Measurements from ENCODE around the gene FKBP6.
"Not testable (repeated sequence)": the region's sequence is repeated elsewhere in the genome, so short reads cannot be mapped to it uniquely, and the experiment has no call there.

FKBP6 gene

DNA sequence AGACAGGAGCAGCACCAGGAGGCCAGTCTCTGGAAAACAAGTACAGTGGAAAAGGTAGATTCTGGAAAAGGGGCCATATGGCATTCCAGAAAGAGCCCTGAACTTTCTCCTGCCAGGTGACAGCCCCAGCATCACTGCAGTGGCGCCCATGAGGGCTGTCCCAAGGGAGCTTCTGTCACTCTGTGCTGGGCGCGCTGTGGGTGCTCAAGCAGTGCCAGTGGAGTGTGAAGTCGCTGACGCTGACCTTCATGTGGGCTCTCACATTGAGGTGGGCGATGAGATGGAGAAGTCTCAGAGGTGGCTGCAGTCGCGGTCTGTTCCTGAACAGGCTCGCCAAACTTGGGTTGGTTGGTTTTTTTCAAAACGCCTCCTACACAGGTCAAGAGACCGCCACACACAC lies 38.2 kb downstream of the FKBP6 start:
- in situ Hi-C loops (cut with HindIII; ENCODE audit: low pct_unique_long_range_greater_than_20kb, low sequenced_read_pairs), result no loop called here
- no peak for TF ChIP-seq JUND (IDR thresholded peaks at IDR 0.05; ENCODE audit: low read depth)
- no peak for DNase-seq (ENCODE audit: low read depth in 1 of 2, low spot score in 1 of 2)

DNA sequence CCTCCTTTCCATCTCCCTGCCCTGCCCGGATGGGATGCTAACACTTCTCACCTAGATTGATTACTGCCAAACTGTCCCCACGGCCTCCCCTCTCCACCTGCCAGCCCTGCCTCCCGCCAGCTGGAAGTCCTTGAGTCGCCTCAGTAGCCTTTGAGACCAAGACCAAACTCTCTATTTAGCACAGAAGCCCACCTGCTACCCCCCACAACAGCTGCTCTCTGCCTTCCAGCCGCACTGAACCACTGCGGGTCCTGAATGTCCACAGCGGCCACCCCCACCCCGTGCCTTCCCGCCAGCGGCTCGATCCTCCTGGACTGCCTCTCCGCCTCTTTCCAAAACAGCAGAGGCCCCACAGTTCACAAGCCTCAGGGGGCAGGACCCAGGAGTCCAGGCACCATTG lies 39.0 kb downstream of the FKBP6 start:
- TF ChIP-seq JUND (IDR thresholded peaks at IDR 0.05; ENCODE audit: low read depth), result no peak
- DNase-seq (ENCODE audit: low read depth in 1 of 2, low spot score in 1 of 2), result no peak
- in situ Hi-C loops (cut with HindIII; ENCODE audit: low pct_unique_long_range_greater_than_20kb, low sequenced_read_pairs), result no loop called here

GRCh38 chr7:73369009-73369408 lies 41.0 kb downstream of the FKBP6 start:
- no peak for TF ChIP-seq JUND (IDR thresholded peaks at IDR 0.05; ENCODE audit: low read depth)
- in situ Hi-C loops (cut with HindIII; ENCODE audit: low pct_unique_long_range_greater_than_20kb, low sequenced_read_pairs), result no loop called here
- no peak for DNase-seq (ENCODE audit: low read depth in 1 of 2, low spot score in 1 of 2)

DNA sequence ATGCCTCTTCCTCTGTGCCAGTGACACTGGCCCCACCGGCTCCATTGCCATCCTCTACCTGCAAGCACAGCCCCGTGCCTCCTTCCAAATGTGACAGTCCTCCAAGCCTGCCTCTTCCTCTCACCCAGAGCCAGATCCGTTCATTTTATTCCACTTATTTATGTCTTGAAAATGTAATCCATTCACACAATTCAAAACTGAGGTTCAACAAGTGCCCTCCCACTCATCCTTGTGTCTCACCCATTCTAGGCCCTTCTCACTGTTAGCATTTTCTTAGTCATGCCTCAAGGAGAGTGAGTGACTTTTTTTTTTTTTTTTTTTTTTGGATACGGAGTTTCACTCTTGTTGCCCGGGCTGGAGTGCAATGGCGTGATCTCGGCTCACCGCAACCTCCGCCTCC lies 41.7 kb downstream of the FKBP6 start:
- no peak for TF ChIP-seq JUND (IDR thresholded peaks at IDR 0.05; ENCODE audit: low read depth)
- in situ Hi-C loops (cut with HindIII; ENCODE audit: low pct_unique_long_range_greater_than_20kb, low sequenced_read_pairs), result no loop called here
- no peak for DNase-seq (ENCODE audit: low read depth in 1 of 2, low spot score in 1 of 2)

- TF ChIP-seq JUND (IDR thresholded peaks at IDR 0.05; ENCODE audit: low read depth), result no peak
- in situ Hi-C loops (cut with HindIII; ENCODE audit: low pct_unique_long_range_greater_than_20kb, low sequenced_read_pairs), result no loop called here
- peak in 1 of 2 experiments; percentile 58 for DNase-seq (ENCODE audit: low read depth in 1 of 2, low spot score in 1 of 2)
These were observed 45.8 kb downstream of the FKBP6 start for GRCh38 chr7:73373741-73374140.

DNA sequence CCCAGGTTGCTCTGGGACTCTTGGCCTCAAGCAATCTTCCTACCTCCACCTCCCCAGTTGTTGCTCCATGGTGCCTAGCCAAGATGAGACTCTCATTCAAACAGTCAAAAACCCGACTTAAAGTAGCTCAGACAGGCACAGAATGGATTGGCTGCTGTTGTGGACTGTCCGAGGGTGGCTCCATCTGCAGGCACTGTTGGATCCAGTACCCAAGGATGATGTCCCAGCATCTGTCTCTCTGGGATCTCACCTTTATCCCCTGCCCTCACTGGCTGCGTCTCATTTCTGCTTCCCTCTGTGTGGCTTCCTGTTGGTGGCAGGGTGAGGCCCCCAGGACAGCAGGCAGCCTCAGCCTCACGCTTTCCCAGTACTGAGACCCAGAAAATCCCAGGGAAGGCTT lies 48.3 kb downstream of the FKBP6 start:
- in situ Hi-C loops (cut with HindIII; ENCODE audit: low pct_unique_long_range_greater_than_20kb, low sequenced_read_pairs); DNase-seq (ENCODE audit: low read depth in 1 of 2, low spot score in 1 of 2): not testable (repeated sequence)

GRCh38 chr7:73376671-73377412 lies 48.9 kb downstream of the FKBP6 start:
- TF ChIP-seq JUND (IDR thresholded peaks at IDR 0.05; ENCODE audit: low read depth), result no peak
- in situ Hi-C loops (cut with HindIII; ENCODE audit: low pct_unique_long_range_greater_than_20kb, low sequenced_read_pairs), result no loop called here
- DNase-seq (ENCODE audit: low read depth in 1 of 2, low spot score in 1 of 2), result no peak

- in situ Hi-C loops (cut with HindIII; ENCODE audit: low pct_unique_long_range_greater_than_20kb, low sequenced_read_pairs); DNase-seq (ENCODE audit: low read depth in 1 of 2, low spot score in 1 of 2): not testable (repeated sequence)
These were observed 49.6 kb downstream of the FKBP6 start for GRCh38 chr7:73377413-73378200.

GRCh38 chr7:73382934-73383503 lies 55.1 kb downstream of the FKBP6 start:
- in situ Hi-C loops (cut with HindIII; ENCODE audit: low pct_unique_long_range_greater_than_20kb, low sequenced_read_pairs), result no loop called here
- no peak for TF ChIP-seq JUND (IDR thresholded peaks at IDR 0.05; ENCODE audit: low read depth)
- no peak for DNase-seq (ENCODE audit: low read depth in 1 of 2, low spot score in 1 of 2)

DNA sequence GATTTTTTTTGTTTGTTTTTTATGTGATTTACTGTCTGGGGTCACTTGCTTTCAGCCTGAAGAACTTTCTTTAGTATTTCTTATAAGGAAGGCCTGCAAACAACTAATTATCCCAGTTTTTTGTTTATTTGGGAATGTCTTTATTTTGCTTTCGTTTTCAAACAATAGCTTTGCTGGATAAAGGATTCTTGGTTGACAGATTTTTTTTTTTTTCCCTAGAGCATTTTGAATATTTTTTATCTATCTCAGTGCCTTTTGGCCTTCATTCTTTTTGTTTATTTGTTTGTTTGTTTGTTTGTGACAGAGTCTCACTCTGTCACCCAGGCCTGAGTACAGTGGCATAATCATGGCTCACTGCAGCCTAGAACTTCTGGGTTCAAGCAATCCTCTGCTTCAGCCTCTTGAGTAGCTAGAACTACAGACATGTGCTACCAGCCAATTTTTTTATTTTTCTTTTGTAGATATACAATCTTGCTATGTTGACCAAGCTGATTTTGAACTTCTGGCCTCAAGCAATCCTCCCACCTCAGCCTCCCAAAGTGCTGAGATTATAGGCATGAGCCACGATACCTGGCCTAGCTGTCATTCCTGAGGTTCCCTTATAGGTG lies 59.4 kb downstream of the FKBP6 start:
- in situ Hi-C loops (cut with HindIII; ENCODE audit: low pct_unique_long_range_greater_than_20kb, low sequenced_read_pairs), result no loop called here
- TF ChIP-seq JUND (IDR thresholded peaks at IDR 0.05; ENCODE audit: low read depth), result no peak
- DNase-seq (ENCODE audit: low read depth in 1 of 2, low spot score in 1 of 2), result no peak

GRCh38 chr7:73387908-73388414 lies 60.0 kb downstream of the FKBP6 start:
- TF ChIP-seq JUND (IDR thresholded peaks at IDR 0.05; ENCODE audit: low read depth), result no peak
- DNase-seq (ENCODE audit: low read depth in 1 of 2, low spot score in 1 of 2), result no peak
- in situ Hi-C loops (cut with HindIII; ENCODE audit: low pct_unique_long_range_greater_than_20kb, low sequenced_read_pairs), result no loop called here

DNA sequence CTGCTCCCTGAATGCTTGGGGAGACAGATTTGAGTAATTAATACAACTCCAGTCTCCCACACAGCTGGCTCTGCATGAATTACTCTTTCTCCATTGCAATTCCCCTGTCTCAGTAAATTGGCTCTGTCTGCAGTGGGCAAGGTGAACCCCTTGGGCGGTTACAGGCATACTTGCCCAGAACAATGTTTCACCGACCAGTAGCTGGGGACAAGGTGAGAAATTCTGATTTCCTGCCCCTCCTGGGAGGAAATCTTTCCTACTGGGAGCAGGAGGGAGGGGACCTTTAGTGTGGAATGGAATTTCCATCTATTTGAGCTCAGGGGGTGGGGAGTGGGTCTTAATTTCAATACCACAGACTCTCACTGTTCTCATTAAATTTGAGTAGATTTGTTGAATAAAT lies 63.4 kb downstream of the FKBP6 start:
- in situ Hi-C loops (cut with HindIII; ENCODE audit: low pct_unique_long_range_greater_than_20kb, low sequenced_read_pairs), result no loop called here
- no peak for DNase-seq (ENCODE audit: low read depth in 1 of 2, low spot score in 1 of 2)
- TF ChIP-seq JUND (IDR thresholded peaks at IDR 0.05; ENCODE audit: low read depth), result no peak

DNA sequence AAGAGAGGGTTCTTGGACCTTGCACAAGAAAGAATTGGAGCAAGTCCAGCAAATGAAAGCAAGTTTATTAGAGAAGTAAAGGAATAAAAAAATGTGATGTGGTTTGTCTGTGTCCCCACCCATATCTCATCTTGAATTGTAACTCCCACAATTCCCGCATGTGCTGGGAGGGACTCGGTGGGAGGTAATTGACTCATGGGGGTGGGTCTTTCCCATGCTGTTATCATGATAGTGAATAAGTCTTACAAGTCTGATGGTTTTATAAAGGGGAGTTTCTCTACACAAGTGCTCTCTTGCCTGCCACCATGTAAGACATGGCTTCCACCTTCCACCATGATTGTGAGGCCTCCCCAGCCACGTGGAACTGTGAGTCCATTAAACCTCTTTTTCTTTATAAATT lies 66.5 kb downstream of the FKBP6 start:
- no peak for TF ChIP-seq JUND (IDR thresholded peaks at IDR 0.05; ENCODE audit: low read depth)
- no peak for DNase-seq (ENCODE audit: low read depth in 1 of 2, low spot score in 1 of 2)
- in situ Hi-C loops (cut with HindIII; ENCODE audit: low pct_unique_long_range_greater_than_20kb, low sequenced_read_pairs), result no loop called here
